ENCODE results near the gene MSS51.

DNA sequence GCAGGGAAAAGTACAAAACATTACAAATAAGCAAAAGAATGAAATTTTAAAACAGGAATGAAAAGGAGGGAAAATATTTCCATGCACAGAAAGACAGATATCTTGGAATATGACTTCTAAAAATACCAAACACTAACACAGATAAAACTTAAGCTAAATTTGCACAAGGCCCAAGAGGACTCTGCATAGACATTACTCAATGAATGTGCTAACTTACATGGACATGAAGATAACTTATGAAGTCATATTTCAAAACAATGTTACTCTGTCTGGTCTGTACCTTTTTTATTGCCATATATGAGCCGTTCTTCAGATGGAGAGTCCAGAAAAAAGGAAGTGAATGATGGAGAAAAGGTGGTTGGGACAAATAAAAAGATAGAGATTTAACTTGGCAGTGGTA lies 15.0 kb upstream of the MSS51 start:
- TF ChIP-seq POLR2AphosphoS5 (IDR thresholded peaks at IDR 0.05; ENCODE audit: insufficient read depth in 1 of 2, low read depth in 1 of 2), result no peak
- no peak for TF ChIP-seq POLR2A (IDR thresholded peaks at IDR 0.05)

Measured in vagina (tissue), 2 donors.